Mammary epithelial cell (primary cell): Measurements from ENCODE around the gene ADSS1.

Experiments
- CTCF ChIP-seq, 2 donors: IDR thresholded peaks in 1 of 2; conservative IDR thresholded peaks in 1 of 2; 2 replicates each; pipeline ENCODE4 v1.5.1; 2011 to 2012; ENCODE audit warnings: inconsistent platforms in 2 of 2, low read length in 2 of 2, mild to moderate bottlenecking in 2 of 2, control low read depth in 1 of 2, low read depth in 1 of 2; ENCODE audit not compliant: insufficient read depth in 1 of 2; ENCODE audit errors: extremely low read depth in 1 of 2
- EZH2 ChIP-seq: IDR thresholded peaks from 2 replicates; pipeline ENCODE4 v1.6.1; 2012; ENCODE audit warnings: low read length, inconsistent platforms, borderline replicate concordance

DNA sequence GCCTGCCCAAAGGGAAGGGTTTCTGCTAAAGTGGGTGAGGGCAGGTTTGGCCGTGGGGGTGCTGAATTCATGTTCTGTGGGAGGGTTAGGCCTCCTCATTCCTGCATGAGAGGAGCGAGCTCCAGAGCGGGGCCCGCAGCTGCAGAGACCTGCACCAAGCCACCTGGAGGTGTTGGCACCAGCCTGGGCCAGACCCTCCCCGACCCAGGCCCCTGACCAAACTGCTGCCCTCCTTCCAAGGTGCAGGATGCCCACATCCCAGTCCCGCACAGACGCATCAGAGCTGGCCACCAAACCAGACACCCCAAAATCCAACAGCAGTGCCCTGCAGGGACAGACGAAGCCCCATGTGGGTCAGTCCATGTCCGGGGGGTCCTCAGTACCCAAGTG, 10.6 kb downstream of the ADSS1 start:
- no peak for TF ChIP-seq CTCF (conservative IDR thresholded peaks at IDR 0.05 in 1 of 2, IDR thresholded peaks at IDR 0.05 in 1 of 2; ENCODE audit: extremely low read depth in 1 of 2, insufficient read depth in 1 of 2, low read depth in 1 of 2, low read length in 2 of 2)
- TF ChIP-seq EZH2: no peak
